Measurements from ENCODE around the gene ARHGAP22.

GRCh38 chr10:48595539-48595932 is 9.3 kb downstream of the ARHGAP22 start:
- TF ChIP-seq REST (IDR thresholded peaks at IDR 0.05; ENCODE audit: insufficient read depth in 1 of 2, low read depth in 2 of 2, low read length in 2 of 2) (no peak), POLR2AphosphoS5 (IDR thresholded peaks at IDR 0.05; ENCODE audit: low read depth, low read length) (no peak), SIN3A (IDR thresholded peaks at IDR 0.05; ENCODE audit: borderline replicate concordance, insufficient read depth, low read length) (no peak)

Data from PFSK-1 (cell line).